Head of caudate nucleus (tissue), 42 donors: Measurements from ENCODE around the gene CCDC78.
"Not testable (repeated sequence)": the region's sequence is repeated elsewhere in the genome, so short reads cannot be mapped to it uniquely, and the experiment has no call there.

Experiments
- DNase-seq, 42 donors: peaks; one replicate each; pipeline versions ENCODE4 v3.0.0 to v3.0.0-alpha.2; 2020 to 2021; ENCODE audit warnings: mixed read lengths in 7 of 42
- intact Hi-C: fragments of 100-400 bp; cut with DNase I; formaldehyde crosslinking; loops from one replicate; pipeline ENCODE4 v1.15.0; 2022

The CCDC78 gene

GRCh38 chr16:705431-706188, 20.6 kb downstream of the CCDC78 start, which contains the start of gene FBXL16:
Gene FBXL16 (minus strand): TSS chr16:705801. CDS start chr16:697405, 8,396 bp downstream.
- intact Hi-C loops: no loop called here
- DNase-seq: peak in 39 of 42 donors; percentile 52 to 89 (median 75)

- intact Hi-C loops: no loop called here
- no peak for DNase-seq
These were observed 21.5 kb downstream of the CCDC78 start for GRCh38 chr16:704552-705380.

GRCh38 chr16:704047-704446, 22.2 kb downstream of the CCDC78 start:
- no peak for DNase-seq
- intact Hi-C loops: no loop called here

- intact Hi-C loops: no loop called here
- peak in 41 of 42 donors; percentile 54 to 93 (median 79) for DNase-seq
These were observed 22.8 kb downstream of the CCDC78 start for GRCh38 chr16:703406-703805.

GRCh38 chr16:702341-702740, 23.9 kb downstream of the CCDC78 start:
- intact Hi-C loops: no loop called here
- DNase-seq: no peak

- intact Hi-C loops: no loop called here
- DNase-seq: peak in 33 of 42 donors; percentile 48 to 84 (median 66)
These were observed 25.3 kb downstream of the CCDC78 start for GRCh38 chr16:700684-701584.

- intact Hi-C loops: no loop called here
- DNase-seq: no peak
These were observed 27.2 kb downstream of the CCDC78 start for GRCh38 chr16:698911-699671.

GRCh38 chr16:695355-696089, 30.7 kb downstream of the CCDC78 start:
- peak in 11 of 42 donors; percentile 35 to 68 (median 49) for DNase-seq
- intact Hi-C loops: no loop called here

GRCh38 chr16:694863-695354, 31.3 kb downstream of the CCDC78 start:
- DNase-seq: no peak

GRCh38 chr16:694187-694862, 31.9 kb downstream of the CCDC78 start:
- DNase-seq: no peak
- intact Hi-C loops: no loop called here

More at GRCh38 chr16:694863-695354, 31.3 kb downstream of the CCDC78 start:
- intact Hi-C loops: no loop called here

GRCh38 chr16:693766-694165, 32.5 kb downstream of the CCDC78 start:
- intact Hi-C loops: no loop called here
- no peak for DNase-seq

GRCh38 chr16:693364-693763, 32.9 kb downstream of the CCDC78 start:
- intact Hi-C loops: no loop called here
- no peak for DNase-seq

GRCh38 chr16:692356-693108, 33.7 kb downstream of the CCDC78 start:
- no peak for DNase-seq
- intact Hi-C loops: no loop called here

- intact Hi-C loops, DNase-seq: not testable (repeated sequence)
These were observed 35.0 kb downstream of the CCDC78 start for GRCh38 chr16:691242-691641.

- intact Hi-C loops: no loop called here
- DNase-seq: no peak
These were observed 36.9 kb downstream of the CCDC78 start for GRCh38 chr16:689175-689897.

GRCh38 chr16:687499-687898, 38.7 kb downstream of the CCDC78 start:
- no peak for DNase-seq
- intact Hi-C loops: no loop called here
